ENCODE results near the gene UFD1. TPM values are rescaled to one million over a fixed set of nuclear protein-coding genes. Genes with fewer than 3 reads are reported as not detected.
A peak's percentile ranks its signal among the peaks of the same experiment; 100 is the strongest.

Gene UFD1
- total and polyA plus RNA-seq, 2 of the 13 experiments (the other 11 are each of a cell fraction or from before 2014, with no cell fraction given) = 47.9 to 51.1 TPM

DNA sequence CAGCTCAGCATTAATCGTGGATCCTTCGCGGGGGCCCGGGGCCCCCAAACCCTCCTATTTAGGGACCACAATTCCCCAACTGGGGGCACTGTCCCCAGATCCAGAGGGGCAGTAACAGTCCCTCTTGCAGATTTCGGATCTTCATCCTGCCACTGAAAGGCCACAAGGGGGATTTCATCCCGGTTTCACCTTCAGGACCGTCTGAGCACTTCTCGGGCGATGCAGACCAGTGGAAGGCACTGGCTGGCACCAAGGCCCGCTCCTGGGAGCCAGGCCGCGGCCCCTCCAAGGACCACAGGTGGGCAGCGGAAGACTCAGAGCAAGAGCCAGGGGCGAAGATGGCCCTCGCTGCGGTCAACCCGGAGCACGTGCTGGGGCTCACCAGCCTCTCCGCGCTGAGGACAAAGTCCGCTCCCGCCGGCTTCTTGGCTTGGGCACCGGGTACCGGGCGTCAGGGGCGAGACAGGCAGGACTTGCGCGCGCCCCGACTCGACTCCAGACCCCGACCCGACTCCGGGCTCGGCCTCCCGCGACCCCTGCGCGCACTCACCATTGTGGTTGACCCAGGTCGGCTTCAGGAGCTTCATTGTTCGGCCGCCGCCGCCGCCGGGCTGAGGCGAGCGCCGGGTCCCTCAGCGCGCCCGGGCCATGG is 48.0 kb downstream of the UFD1 start (continued):
- TF ChIP-seq MEF2D (CRISPR knock-in tag; IDR thresholded peaks at IDR 0.05) = 0 out of 2 replicates have a peak, but pooled peaks have one; percentile 36
- TF ChIP-seq ZNF468 (CRISPR knock-in tag; IDR thresholded peaks at IDR 0.05) = no peak
- TF ChIP-seq, protein P1, sequence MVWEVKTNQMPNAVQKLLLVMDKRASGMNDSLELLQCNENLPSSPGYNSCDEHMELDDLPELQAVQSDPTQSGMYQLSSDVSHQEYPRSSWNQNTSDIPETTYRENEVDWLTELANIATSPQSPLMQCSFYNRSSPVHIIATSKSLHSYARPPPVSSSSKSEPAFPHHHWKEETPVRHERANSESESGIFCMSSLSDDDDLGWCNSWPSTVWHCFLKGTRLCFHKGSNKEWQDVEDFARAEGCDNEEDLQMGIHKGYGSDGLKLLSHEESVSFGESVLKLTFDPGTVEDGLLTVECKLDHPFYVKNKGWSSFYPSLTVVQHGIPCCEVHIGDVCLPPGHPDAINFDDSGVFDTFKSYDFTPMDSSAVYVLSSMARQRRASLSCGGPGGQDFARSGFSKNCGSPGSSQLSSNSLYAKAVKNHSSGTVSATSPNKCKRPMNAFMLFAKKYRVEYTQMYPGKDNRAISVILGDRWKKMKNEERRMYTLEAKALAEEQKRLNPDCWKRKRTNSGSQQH (CRISPR knock-in tag; IDR thresholded peaks at IDR 0.05; ENCODE audit: low read depth) = no peak
- TF ChIP-seq KMT2A (CRISPR knock-in tag; IDR thresholded peaks at IDR 0.05) = no peak; the same call in none of the 2 replicates
- no peak for TF ChIP-seq FOXP1 (IDR thresholded peaks at IDR 0.05)
- no peak for TF ChIP-seq FOXP1 (CRISPR knock-in tag; IDR thresholded peaks at IDR 0.05)
- TF ChIP-seq, protein P2, sequence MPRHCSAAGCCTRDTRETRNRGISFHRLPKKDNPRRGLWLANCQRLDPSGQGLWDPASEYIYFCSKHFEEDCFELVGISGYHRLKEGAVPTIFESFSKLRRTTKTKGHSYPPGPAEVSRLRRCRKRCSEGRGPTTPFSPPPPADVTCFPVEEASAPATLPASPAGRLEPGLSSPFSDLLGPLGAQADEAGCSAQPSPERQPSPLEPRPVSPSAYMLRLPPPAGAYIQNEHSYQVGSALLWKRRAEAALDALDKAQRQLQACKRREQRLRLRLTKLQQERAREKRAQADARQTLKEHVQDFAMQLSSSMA (CRISPR knock-in tag; IDR thresholded peaks at IDR 0.05) = 0 out of 2 replicates have a peak, but pooled peaks have one; percentile 54
- 0 out of 2 replicates have a peak, but pooled peaks have one; percentile 21 for TF ChIP-seq ZNF644 (CRISPR knock-in tag; IDR thresholded peaks at IDR 0.05; ENCODE audit: low read depth)
- TF ChIP-seq WIZ (CRISPR knock-in tag; IDR thresholded peaks at IDR 0.05) = no peak
- no peak for TF ChIP-seq FIP1L1 (IDR thresholded peaks at IDR 0.05; ENCODE audit: borderline replicate concordance, insufficient read depth, low read depth, low read length)
- TF ChIP-seq, protein P3, sequence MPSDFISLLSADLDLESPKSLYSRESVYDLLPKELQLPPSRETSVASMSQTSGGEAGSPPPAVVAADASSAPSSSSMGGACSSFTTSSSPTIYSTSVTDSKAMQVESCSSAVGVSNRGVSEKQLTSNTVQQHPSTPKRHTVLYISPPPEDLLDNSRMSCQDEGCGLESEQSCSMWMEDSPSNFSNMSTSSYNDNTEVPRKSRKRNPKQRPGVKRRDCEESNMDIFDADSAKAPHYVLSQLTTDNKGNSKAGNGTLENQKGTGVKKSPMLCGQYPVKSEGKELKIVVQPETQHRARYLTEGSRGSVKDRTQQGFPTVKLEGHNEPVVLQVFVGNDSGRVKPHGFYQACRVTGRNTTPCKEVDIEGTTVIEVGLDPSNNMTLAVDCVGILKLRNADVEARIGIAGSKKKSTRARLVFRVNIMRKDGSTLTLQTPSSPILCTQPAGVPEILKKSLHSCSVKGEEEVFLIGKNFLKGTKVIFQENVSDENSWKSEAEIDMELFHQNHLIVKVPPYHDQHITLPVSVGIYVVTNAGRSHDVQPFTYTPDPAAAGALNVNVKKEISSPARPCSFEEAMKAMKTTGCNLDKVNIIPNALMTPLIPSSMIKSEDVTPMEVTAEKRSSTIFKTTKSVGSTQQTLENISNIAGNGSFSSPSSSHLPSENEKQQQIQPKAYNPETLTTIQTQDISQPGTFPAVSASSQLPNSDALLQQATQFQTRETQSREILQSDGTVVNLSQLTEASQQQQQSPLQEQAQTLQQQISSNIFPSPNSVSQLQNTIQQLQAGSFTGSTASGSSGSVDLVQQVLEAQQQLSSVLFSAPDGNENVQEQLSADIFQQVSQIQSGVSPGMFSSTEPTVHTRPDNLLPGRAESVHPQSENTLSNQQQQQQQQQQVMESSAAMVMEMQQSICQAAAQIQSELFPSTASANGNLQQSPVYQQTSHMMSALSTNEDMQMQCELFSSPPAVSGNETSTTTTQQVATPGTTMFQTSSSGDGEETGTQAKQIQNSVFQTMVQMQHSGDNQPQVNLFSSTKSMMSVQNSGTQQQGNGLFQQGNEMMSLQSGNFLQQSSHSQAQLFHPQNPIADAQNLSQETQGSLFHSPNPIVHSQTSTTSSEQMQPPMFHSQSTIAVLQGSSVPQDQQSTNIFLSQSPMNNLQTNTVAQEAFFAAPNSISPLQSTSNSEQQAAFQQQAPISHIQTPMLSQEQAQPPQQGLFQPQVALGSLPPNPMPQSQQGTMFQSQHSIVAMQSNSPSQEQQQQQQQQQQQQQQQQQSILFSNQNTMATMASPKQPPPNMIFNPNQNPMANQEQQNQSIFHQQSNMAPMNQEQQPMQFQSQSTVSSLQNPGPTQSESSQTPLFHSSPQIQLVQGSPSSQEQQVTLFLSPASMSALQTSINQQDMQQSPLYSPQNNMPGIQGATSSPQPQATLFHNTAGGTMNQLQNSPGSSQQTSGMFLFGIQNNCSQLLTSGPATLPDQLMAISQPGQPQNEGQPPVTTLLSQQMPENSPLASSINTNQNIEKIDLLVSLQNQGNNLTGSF (CRISPR knock-in tag; IDR thresholded peaks at IDR 0.05) = 0 out of 2 replicates have a peak, but pooled peaks have one; percentile 57
- TF ChIP-seq FOXC1 (CRISPR knock-in tag; IDR thresholded peaks at IDR 0.05; ENCODE audit: borderline replicate concordance) = peak; percentile 75; the same call in 1 of the 2 replicates
- TF ChIP-seq, protein P4, sequence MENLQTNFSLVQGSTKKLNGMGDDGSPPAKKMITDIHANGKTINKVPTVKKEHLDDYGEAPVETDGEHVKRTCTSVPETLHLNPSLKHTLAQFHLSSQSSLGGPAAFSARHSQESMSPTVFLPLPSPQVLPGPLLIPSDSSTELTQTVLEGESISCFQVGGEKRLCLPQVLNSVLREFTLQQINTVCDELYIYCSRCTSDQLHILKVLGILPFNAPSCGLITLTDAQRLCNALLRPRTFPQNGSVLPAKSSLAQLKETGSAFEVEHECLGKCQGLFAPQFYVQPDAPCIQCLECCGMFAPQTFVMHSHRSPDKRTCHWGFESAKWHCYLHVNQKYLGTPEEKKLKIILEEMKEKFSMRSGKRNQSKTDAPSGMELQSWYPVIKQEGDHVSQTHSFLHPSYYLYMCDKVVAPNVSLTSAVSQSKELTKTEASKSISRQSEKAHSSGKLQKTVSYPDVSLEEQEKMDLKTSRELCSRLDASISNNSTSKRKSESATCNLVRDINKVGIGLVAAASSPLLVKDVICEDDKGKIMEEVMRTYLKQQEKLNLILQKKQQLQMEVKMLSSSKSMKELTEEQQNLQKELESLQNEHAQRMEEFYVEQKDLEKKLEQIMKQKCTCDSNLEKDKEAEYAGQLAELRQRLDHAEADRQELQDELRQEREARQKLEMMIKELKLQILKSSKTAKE (CRISPR knock-in tag; IDR thresholded peaks at IDR 0.05; ENCODE audit: borderline replicate concordance) = no peak
- TF ChIP-seq, protein P5, sequence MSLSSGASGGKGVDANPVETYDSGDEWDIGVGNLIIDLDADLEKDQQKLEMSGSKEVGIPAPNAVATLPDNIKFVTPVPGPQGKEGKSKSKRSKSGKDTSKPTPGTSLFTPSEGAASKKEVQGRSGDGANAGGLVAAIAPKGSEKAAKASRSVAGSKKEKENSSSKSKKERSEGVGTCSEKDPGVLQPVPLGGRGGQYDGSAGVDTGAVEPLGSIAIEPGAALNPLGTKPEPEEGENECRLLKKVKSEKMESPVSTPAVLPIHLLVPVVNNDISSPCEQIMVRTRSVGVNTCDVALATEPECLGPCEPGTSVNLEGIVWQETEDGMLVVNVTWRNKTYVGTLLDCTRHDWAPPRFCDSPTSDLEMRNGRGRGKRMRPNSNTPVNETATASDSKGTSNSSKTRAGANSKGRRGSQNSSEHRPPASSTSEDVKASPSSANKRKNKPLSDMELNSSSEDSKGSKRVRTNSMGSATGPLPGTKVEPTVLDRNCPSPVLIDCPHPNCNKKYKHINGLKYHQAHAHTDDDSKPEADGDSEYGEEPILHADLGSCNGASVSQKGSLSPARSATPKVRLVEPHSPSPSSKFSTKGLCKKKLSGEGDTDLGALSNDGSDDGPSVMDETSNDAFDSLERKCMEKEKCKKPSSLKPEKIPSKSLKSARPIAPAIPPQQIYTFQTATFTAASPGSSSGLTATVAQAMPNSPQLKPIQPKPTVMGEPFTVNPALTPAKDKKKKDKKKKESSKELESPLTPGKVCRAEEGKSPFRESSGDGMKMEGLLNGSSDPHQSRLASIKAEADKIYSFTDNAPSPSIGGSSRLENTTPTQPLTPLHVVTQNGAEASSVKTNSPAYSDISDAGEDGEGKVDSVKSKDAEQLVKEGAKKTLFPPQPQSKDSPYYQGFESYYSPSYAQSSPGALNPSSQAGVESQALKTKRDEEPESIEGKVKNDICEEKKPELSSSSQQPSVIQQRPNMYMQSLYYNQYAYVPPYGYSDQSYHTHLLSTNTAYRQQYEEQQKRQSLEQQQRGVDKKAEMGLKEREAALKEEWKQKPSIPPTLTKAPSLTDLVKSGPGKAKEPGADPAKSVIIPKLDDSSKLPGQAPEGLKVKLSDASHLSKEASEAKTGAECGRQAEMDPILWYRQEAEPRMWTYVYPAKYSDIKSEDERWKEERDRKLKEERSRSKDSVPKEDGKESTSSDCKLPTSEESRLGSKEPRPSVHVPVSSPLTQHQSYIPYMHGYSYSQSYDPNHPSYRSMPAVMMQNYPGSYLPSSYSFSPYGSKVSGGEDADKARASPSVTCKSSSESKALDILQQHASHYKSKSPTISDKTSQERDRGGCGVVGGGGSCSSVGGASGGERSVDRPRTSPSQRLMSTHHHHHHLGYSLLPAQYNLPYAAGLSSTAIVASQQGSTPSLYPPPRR (CRISPR knock-in tag; IDR thresholded peaks at IDR 0.05; ENCODE audit: borderline replicate concordance) = no peak

Measured in HepG2 (cell line).